Body of pancreas (tissue), 4 donors: ENCODE results near the gene CYFIP1. TPM values are rescaled to one million over a fixed set of nuclear protein-coding genes. Genes with fewer than 3 reads are reported as not detected.

Experiments used
- ATAC-seq: fragments of 150-250 bp; one replicate; pipeline ENCODE4 v1.9.1; 2016
- DNase-seq, 4 donors: peaks; one replicate each; pipeline ENCODE4 v3.0.0-alpha.2; 2019
- H3K27ac ChIP-seq, 4 donors: fragments of 200-600 bp; sonication (generic); 1 replicate in 3 of 4; 2 replicates in 1 of 4; pipeline versions ENCODE4 v1.5.1 to v1.6.1; 2016 to 2019; ENCODE audit warnings: mild to moderate bottlenecking in 1 of 4, mixed read lengths in 1 of 4, moderate library complexity in 1 of 4
- H3K27me3 ChIP-seq, 2 donors: fragments of 200-600 bp; sonication (generic); one replicate each; pipeline ENCODE4 v1.6.0; 2016; ENCODE audit warnings: mild to moderate bottlenecking in 1 of 2
- H3K36me3 ChIP-seq, 2 donors: fragments of 200-600 bp; sonication (generic); replicated peaks in 1 of 2; 2 replicates each; pipeline ENCODE4 v1.5.1; 2016; ENCODE audit warnings: low read depth in 2 of 2; ENCODE audit not compliant: insufficient read depth in 1 of 2
- H3K4me1 ChIP-seq: fragments of 200-600 bp; sonication (generic); one replicate; pipeline ENCODE4 v1.6.0; 2016
- H3K4me3 ChIP-seq, 2 donors: fragments of 200-600 bp; sonication (generic); 1 replicate in 1 of 2; 2 replicates in 1 of 2; pipeline ENCODE4 v1.5.1; 2016 to 2019
- H3K9me3 ChIP-seq, 3 donors: fragments of 200-600 bp; sonication (generic); 1 replicate in 2 of 3; 2 replicates in 1 of 3; pipeline ENCODE4 v1.5.1; 2016
- CTCF ChIP-seq, 7 experiments: fragments of 450-650 bp in 4 of 7; fragments of 200-600 bp in 3 of 7; sonication (generic) in 3 of 7; IDR thresholded peaks; one replicate each; pipeline ENCODE4 v1.5.1; 2016 to 2019; ENCODE audit warnings: antibody characterized with exemption in 7 of 7
- POLR2A ChIP-seq, 3 donors: fragments of 450-650 bp; IDR thresholded peaks; one replicate each; pipeline ENCODE4 v1.6.1; 2016; ENCODE audit warnings: antibody characterized with exemption in 3 of 3, mild to moderate bottlenecking in 2 of 3
- WGBS, 2 donors: methylation state at CpG; one replicate each; pipeline ENCODE4 v1.1.5; 2017; 5-methylcytosine and 5-hydroxymethylcytosine counted together
- intact Hi-C: fragments of 100-400 bp; cut with DNase I; formaldehyde crosslinking; loops from one replicate; pipeline ENCODE4 v1.15.1; 2023
- total RNA-seq, 2 donors: library from RNA; depleted of rRNA; stranded (reverse); fragments of >200 nt; gene quantifications; one replicate each; pipeline ENCODE4 v1.1.0, GENCODE V29; 2016

Gene CYFIP1
- total RNA-seq, 2 donors from 2014 or later, result 68.5 to 68.6 TPM

- intact Hi-C loops, result no loop called here
- H3K27me3 ChIP-seq, result no peaks in the 10 kb centered on the region
- H3K4me1 ChIP-seq, result peaks cover 10% of the 10 kb centered on the region
- peak overlapping the region in 1 of 4 donors; percentile 2 for H3K27ac ChIP-seq
- ATAC-seq, result peak; percentile 60
- TF ChIP-seq CTCF (IDR thresholded peaks at IDR 0.05), result no peak
- TF ChIP-seq POLR2A (IDR thresholded peaks at IDR 0.05), result no peak
- 70 to 83% methylated on average over 24 to 33 of the region's 33 CpGs for WGBS, 2 donors
- H3K9me3 ChIP-seq, result no peaks in the 10 kb centered on the region
- peaks cover 4 to 28% of the 10 kb centered on the region in 2 donors for H3K36me3 ChIP-seq
- peak; percentile 43 to 64 (median 52) for DNase-seq
- no peak overlapping the region for H3K4me3 ChIP-seq
These were observed 99.8 kb downstream of the CYFIP1 start for GRCh38 chr15:22880068-22880980.

GRCh38 chr15:22878103-22878502, 102.1 kb downstream of the CYFIP1 start:
- 86% methylated on average over 10 of the region's 10 CpGs for WGBS, 2 donors
- Histone ChIP-seq H3K4me1 (peaks cover 10% of the 10 kb centered on the region), H3K9me3 (no peaks in the 10 kb centered on the region), H3K36me3 (peaks cover 4 to 41% of the 10 kb centered on the region in 2 donors), H3K27me3 (no peaks in the 10 kb centered on the region), H3K27ac (no peak overlapping the region), H3K4me3 (no peak overlapping the region)
- no peak for DNase-seq
- TF ChIP-seq POLR2A (IDR thresholded peaks at IDR 0.05) (no peak), CTCF (IDR thresholded peaks at IDR 0.05) (no peak)
- ATAC-seq, result no peak
- intact Hi-C loops, result no loop called here

- H3K36me3 ChIP-seq, result peaks cover 4 to 42% of the 10 kb centered on the region in 2 donors
- ATAC-seq, result no peak
- H3K4me3 ChIP-seq, result no peak overlapping the region
- no peak for TF ChIP-seq CTCF (IDR thresholded peaks at IDR 0.05)
- TF ChIP-seq POLR2A (IDR thresholded peaks at IDR 0.05), result no peak
- DNase-seq, result no peak
- no peaks in the 10 kb centered on the region for H3K27me3 ChIP-seq
- WGBS, 2 donors, result 97 to 100% methylated on average over 7 to 8 of the region's 8 CpGs
- H3K9me3 ChIP-seq, result no peaks in the 10 kb centered on the region
- intact Hi-C loops, result no loop called here
- peaks cover 10% of the 10 kb centered on the region for H3K4me1 ChIP-seq
- no peak overlapping the region for H3K27ac ChIP-seq
These were observed 102.6 kb downstream of the CYFIP1 start for GRCh38 chr15:22877607-22878006.

- WGBS, 2 donors, result 98 to 100% methylated on average over 5 of the region's 5 CpGs
- DNase-seq, result no peak
- Histone ChIP-seq H3K36me3 (peaks cover 4 to 37% of the 10 kb centered on the region in 2 donors), H3K27ac (no peak overlapping the region), H3K4me1 (peaks cover 10% of the 10 kb centered on the region), H3K9me3 (no peaks in the 10 kb centered on the region), H3K4me3 (no peak overlapping the region), H3K27me3 (no peaks in the 10 kb centered on the region)
- TF ChIP-seq CTCF (IDR thresholded peaks at IDR 0.05), result no peak
- intact Hi-C loops, result no loop called here
- no peak for ATAC-seq
These were observed 103.1 kb downstream of the CYFIP1 start for GRCh38 chr15:22877117-22877516.
